Stimulated activated CD4-positive, alpha-beta T cell treated with anti-CD3 and anti-CD28 coated beads, TNF-alpha, amount 100 ng/mL, for 1 hour (primary cell): ENCODE results near the gene SKAP1.

Source experiments
- DNase-seq, 3 donors: peaks; one replicate each; pipeline ENCODE4 v3.0.0-alpha.2; 2020; ENCODE audit warnings: low read depth in 3 of 3, low spot score in 1 of 3

SKAP1 gene

DNA sequence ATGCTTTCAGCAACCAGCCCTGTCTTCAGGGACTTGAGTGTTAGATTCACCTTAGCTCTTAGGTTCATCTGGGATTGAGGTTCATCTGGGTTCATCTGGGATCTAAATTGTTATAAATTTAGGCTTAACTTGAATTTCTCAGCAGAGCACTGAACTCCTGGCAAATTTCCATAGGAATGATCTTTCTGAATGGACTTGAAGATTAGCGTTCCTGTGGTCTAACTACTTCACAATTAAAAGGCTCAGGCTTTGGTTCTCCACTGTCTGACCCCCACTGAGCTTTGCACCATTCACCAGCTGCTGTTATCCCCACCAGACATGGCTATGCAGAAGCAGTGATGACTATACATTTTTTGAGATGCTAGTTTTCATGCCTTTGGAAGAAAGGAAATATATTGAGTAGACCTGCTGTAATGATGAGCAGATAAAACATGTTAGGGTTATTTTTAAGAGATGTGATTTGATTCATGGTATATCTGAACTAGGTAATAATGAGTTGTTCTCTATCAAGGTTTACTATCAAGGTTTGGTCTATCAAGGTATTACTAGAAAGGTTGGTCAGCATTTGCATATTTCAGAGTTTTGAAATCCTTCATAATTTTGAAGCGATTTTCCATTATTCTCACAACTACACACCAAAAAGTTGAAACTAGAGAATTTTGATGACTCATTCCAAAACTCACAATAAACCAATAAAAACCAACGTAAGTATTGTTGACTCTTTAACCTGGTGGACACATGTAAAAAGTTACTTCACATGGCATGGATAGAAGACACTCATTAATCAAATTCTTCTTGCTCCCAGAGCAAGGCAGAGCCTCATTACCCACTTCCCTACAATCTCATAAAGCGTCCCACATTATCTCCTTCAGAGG, 250.7 kb downstream of the SKAP1 start:
- no peak for DNase-seq

DNA sequence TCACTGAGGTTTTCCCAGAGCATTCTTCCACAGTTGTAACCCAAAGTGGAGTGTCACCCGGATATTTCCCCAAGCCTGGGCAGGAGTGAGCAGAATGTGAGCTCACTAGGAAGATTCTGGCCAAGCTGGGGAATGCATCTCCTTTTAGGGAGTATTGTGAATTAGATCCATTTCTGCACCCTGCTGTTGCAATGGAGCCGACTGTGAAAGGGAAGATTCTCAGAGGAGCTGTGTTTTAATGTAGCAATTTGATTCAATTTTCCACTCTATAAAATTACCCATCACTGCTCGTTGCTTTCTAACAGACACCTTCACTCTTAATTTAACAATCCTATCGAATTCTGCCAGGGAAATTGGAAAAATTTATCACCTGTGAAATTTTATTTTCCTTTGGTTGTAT, 251.7 kb downstream of the SKAP1 start:
- DNase-seq: no peak

DNA sequence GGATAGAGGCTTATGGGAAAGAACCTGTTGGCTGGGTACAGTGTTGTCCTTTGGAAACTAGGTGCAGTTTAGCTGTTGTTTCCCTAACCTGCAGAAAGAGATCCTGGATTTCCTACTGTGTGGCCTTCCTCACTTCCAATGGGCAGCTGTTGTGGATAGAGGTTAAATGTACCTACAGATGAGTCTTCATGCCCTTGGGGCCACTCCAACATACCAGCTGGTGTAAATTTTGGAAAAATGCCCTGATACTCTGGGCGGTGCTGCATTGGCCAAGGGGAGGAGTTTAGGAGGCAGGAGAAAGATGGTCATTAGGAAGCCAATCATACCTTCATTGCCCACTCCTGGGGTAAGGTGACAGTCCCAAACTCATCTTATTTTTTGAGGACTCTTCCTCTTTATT, 252.2 kb downstream of the SKAP1 start:
- no peak for DNase-seq

DNA sequence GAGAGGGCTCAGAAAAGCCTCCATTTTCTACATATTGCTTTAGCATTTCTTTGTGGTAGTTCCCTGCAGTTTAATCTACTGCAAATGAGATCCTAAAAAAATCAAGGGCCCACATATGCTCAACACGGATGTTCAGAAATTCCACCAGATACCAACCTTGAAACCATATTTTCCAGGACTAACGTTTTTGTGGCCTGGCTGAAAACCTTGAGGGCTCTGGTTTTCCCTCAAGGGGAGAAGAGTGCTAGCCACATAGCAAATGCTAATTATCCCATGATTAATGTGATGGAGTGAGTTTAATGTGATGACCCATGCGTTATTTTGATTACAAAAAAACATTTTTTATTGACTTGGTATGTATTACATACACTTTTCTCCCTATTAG, 253.6 kb downstream of the SKAP1 start:
- DNase-seq: no peak

DNA sequence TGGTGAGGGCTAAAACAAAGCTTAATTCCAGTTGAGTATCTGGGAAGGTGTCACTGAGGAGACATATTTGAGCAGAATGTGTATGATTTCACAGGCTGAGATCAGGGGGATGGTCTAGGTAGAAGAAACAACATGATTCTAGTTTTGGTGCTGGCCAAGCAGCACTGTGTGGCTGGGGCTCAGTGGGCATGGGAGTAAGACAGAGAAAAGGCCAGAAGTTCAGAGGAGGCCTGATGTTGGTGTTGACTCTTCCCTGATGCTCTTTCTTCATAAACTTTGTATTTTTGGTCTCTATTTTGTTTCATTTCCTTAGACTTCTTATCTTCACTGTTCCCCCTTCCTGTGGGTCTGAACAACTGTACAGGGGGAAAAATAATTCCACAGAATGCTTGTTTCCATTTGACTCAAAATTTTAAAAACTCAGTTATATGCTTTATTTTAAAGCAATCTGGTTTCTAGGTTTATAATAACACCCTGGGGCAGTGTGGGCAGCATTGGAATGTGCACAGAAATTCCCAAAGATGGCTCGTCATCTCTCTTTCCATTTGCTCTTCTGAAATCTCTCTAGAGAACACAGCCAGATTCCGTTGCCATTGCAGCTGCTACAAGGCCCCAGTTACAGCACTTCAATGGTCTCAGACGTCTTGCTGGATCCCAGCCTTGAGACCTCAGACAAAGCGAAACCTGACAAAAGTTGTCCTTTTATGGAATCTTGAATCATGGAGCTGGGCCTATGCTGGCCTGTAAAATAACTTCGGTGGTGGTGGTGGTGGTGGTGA, 254.1 kb downstream of the SKAP1 start:
- no peak for DNase-seq

DNA sequence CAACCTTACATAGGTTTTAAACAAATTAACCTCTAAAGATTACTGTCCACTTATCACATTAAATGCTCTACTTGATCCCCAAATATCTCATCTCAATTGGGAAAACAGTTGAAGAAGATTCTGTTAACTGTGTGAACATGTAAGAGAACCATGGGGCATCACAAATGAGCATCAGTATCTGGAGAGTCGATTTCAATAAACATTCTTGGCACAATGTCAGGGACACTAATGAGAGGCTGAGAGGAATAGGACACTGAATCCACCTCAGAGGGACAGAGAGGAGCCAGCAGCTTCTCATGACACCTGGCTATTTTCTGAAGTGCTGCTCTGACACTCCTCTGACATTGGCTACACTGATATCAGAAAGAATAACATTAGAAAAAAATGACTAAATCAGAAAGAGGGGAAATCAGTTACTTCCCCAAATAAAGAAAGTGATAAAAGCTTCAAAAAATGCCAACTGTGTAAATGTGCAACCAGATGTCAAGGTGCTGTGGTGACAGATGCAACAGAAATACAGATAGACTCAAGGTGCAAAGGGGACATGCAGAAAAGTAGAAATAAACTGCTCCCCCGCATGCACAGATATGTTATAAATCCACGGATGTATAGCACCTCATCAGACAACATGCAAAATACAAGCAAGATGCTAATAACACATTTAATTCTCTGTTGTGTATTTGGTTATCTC, 255.0 kb downstream of the SKAP1 start:
- DNase-seq: no peak

DNA sequence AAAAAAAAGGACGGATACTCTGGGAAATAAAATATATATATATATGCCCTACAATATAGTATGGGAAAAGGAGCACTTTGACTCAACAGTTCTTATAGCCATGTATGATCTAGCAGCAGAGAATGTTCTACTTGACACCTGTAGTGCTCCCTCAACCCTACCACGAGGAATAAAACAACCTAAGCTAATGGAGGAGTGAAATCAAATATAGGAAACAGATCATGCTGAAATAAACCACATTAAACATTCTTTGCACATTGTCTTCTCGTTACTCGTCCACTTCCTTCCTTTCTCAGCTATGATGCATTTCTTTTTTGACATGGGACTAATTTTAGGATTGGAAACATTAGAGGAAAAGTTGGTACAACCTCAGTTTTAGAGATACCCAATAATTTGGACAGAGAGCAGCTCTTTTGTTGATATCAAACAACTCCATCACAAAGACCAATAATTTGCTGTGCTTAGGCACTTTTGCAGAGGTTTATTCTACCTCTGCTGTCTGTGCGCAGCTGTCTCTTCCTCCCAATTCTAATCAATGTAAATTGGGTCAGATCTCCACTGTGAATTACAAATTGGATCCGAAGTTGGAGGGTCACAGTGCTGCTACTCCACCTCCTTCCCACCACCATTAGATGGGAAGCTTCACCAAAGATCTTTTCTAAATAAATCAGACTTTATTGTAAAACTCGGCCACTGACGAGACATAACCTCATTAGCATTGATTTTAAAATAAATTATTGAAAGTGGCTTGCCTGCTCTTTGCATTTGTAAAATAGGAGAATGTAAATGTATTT, 256.6 kb downstream of the SKAP1 start:
- no peak for DNase-seq

DNA sequence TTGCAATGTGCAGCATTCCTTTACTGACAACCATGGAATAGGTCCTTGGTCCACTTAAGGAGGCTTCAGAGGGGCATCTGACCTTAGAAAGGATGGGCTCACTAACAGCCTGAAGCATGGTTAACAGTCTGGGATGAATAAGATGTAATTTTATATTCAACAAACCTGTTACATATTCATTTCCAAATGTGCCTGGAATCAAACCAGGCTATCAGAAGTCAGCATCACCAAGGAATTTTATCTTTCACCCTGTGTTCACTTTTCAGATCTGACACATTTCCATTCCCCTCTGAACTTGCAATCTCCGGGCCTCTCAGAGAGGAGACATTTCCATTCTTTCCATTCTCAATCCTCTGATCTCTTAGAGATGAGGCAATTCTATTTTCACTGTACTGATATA, 260.1 kb downstream of the SKAP1 start:
- no peak for DNase-seq

DNA sequence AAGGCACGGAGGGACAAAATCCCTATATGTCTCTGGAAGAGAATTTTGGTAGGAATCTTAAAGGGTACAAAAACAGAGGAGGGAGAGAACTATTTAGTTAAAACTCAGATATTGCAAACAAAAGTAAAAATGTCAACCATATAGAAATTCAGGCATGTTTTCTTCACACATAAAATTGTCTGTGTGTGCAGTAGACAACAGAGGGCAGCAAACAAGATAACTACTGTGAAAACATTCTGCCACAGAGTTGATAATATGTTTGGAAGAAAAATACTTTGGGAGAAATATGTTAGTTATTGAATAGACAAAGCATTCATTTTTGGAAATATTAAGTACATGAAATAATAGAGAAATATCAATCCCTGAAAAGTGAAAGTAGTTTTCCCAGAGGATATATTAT, 266.2 kb downstream of the SKAP1 start:
- no peak for DNase-seq

DNA sequence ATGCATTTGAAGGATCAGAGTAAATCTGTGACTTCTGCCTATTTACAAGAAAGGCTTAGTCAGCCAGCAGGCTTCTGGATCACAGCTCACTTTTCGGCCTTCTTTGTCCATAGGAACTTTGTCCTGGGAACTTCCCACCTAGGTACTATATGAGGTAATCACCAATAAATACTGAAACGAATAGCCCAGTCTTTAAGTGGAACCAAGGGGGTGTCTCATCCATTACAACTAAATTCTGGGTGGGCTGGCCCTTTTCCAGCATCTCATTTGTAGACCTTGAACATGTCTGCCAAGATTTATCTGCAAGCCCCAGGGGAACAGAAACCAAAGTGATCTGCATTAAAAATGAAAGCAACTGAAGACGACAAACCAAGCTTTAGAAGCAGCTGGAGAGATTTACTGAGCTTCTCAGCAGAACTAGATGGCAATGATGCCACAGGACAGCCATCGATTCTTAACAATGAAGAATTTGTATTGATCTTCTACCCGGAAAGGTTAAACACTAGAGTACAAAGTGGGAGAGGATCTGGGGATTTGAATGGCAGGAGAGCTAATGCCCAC, 267.0 kb downstream of the SKAP1 start:
- DNase-seq: no peak

DNA sequence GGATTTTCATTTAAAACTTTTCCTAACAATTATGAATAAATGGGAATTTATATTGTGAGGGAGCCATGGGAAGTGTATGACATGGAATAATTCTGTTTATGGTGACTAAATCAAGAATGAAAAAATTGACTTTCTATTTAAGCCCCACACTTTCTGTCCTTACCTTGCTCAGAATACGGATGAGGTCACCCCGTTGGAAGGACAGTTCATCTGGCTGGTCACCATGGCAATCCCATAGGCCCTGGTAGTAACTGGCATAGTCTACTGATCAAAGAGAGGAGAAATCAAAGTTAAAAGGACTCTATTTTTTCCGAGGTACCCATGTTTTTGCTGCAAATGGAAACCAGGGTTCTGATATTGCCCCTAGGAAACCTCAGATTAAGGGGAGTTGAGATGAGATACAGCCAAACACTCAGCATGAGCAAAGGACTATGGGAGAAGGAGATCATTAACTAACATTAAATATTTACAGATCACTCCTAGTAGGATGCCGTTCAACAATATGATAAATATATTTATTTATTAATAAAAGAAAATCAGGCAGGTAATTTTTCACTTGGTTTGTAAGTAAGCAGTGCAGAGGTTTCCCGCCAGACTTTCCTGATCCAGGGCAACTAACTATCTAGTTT, 267.6 kb downstream of the SKAP1 start:
- no peak for DNase-seq

DNA sequence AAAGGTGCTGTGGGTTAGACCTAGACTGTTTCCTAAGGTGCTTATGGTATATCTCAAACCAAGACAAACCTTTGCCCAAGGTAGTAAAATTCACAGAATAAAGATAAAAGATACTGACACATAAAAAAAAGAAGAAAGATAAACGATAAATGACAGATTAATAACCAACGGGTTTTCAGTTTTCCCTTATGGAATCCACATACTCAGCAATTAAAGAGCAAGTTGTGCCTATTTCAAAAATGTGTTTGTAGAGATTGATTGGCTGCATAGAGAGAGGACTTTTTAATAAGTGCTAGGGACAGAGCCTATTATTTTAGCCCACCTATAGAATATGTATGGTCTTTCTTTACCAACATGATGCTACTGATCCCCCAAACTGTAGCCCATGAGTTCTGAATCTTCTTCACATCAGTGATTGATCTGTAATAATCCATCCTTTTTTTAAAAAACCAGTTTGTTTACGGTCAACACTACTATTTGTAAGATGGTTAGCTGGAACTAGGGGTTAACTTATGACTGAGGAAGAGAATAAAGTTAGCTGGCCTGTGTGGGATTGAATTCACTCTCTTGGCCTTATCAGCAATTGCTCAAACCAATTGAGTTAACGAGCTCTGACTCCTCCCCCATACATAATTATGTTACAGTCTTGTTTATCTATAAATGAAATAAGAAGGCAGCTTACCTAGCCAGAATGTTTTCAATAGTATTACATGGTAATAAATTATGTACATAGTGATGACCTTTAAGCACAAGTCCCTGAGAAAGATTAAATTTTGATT, 268.7 kb downstream of the SKAP1 start:
- no peak for DNase-seq

DNA sequence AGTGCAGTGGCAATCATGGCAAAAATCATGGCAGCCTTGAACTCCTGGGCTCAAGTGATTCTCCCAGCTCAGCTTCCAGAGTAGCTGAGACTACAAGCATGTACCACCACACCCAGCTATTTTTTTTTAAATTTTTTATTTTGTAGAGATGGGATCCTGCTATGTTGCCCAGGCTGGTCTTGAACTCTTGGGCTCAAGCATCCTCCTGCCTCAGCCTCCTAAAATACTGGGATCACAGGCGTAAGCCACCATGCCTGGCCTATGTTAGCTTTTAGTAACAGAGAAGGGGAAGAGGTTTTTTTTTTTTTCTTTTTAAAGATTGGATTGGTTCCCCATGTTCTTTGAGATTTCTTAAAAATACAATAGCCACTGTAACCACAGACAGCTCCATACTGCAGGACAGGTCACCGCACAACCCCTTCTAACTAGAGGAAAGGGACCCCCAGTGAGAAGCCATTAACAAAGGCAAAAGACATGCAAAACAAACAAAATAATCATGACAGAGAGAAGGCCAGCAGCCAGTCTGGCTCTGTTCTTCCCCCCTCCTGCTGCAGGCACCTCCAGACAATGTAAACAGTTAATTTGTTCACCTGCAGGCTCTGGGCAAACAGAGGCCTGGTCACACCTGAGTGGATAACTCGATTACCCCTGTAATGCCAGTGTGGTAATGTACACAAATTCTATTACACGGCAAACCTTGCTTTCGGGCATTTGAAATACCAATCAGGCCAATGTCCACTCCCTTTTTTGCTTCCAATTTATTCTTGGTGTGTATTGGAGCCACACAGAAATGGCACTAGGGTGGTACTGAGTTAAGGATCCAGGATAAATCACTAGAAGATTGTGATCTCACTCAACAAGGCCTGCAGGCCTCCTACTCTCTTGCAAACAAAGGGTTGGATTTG, 269.6 kb downstream of the SKAP1 start:
- no peak for DNase-seq

DNA sequence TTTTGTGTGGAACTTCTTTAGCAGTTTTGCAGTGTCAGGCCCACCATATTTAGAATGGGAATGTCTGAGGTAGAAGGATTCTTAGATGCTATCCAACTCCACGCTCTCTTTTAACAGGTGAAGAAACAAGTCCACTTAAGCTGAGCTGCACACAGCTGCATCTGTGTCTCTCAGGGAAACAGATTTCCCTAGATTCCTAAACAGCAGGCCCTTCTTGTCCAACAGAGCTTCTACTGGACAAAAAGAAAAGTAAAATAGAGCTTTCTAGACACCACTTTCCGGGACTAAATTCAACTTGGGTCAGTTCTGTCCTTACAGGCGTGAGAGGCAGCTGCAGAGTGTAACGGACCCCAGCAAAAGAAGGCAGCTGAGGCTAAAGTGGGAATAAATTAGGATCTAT, 270.8 kb downstream of the SKAP1 start:
- no peak for DNase-seq

DNA sequence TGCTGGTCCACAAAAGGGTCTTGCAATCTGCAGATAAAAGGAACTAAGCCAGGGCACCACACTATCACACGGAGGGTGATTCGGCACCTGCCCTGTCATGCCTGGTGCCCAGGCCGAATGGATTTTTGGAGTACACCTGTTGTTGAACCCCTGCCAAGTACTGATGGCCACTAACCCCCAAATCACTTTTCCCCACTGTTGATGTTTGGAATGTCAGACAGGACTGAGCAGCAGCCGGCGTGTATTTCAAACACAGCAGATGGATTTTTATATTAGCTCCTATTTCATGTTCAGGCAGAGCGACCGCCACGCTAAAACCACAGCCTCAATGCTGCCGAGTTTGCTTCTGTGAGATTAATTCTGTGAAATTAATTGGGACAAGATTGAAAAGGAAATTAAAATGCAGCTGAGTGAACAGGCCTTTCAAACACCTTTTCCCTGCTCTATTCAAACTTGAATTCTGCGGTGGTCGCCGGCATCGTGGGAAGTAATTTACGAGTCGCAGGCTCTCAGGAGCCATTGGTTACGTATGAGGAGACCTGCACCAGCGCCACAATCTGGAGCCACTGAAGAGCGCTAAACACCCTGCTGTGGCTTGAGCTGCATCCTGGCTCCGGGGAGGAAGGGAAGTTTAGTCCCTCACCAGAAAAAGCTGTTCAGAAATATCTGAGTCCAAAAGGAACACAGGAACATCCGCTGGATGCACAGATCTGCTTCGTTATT, 274.0 kb downstream of the SKAP1 start:
- no peak for DNase-seq

DNA sequence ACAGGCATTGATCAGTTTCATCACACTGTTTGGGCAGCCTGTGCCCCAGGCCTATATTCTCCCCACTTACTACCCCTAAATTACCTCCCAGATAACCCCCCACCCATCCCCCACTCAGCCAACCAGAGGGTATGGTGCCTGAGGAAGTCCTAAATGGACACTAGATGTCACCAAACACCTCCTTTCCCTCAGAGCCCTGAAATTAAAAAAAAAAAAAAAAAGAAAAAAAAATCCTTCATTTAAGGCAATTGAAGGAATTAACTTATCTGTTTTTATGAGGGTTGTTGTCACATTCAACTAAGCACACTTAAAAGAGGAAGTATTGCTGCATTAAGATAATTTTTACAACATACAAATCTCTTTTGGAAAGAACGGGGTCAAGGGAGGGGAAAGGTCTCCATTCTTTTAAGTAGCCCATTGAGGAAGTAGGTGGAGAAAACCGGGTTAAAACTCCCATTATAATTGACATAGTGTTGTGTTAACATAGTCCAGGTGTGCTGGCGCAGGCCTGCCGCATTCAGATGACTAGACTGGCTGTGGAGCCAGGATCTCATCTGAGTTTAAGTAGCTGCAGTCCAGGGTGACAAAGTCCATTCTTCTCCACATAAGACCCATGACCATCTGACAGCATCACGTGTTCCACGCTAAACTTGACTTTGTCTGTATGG, 276.2 kb downstream of the SKAP1 start:
- no peak for DNase-seq

DNA sequence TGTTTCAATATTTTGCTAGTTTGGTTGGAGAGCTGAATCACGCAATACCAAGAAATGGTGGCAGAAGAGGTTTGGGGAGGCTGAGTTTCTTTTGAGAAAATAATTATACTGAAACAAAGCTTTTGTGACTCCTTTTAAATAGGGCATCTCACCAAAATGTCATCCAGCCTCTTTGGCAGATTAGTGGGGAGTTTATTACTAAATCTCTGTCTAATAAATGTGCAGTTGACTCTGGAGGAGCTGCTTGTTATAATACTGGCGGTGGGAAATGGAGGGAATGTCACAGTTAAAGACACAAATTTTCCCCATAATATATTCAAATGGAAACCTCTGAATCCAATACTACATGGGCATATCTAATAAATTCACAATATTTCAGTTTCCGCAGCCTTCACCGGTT, 277.7 kb downstream of the SKAP1 start:
- no peak for DNase-seq
